ENCODE data around the gene CTNNA2.

- TF ChIP-seq CTCF (conservative IDR thresholded peaks at IDR 0.05) (no peak), EZH2 (IDR thresholded peaks at IDR 0.05; ENCODE audit: low read depth) (no peak)
Measured at GRCh38 chr2:80429251-80429650, 916.4 kb downstream of the CTNNA2 start.

Measured in PC-9 (cell line).